GM19035 (cell line): Measurements from ENCODE around the gene RINL.

Experiments used
- ATAC-seq: cut with Tn5 transposase; IDR thresholded peaks from one replicate; pipeline ENCODE4 v1.9.1; 2021; ENCODE audit not compliant: unreplicated experiment

Gene RINL

DNA sequence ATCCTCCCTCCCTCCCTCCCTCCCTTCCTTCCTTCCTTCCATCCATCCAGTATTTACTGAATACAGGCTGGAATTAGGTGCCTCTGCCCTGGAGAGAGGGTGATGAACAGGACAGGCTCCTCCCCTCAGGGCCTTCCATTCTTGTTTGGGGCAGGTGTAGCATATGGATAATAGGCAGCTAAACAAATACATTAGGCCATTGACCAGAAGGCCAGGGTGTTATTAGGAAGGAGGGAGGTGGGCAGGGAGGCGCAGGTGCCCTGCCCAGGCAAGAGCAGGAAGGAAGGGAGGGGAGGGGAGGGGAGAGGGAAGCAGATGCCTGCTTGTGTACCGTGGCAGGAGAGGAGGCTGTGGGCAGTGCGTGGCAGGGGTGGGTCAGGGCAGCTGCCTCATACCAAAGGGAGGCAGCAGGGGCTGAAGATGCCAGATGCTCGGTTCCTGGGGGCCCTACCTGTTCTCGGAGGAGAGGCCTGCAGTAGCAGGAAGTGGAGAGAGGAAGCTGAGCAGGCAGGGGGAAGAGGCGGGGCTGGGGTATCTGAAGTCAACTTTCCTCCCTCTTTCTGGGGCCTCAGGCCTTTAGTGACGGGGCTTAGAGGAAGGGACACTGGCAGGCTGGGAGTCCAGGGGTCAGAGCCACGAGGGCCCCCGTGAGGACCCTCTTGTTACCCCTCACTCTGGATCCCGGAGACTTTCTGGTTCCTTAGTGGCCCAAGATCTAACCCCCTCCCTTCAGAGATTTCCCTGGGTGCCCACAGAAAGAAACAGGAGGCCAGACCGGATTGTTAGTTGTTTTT is at the start of gene RINL:
RINL (minus strand) TSS at position 495 of the 794 bp plus-strand sequence. CDS start 1,533 bp downstream, outside the sequence.
- no peak for ATAC-seq

DNA sequence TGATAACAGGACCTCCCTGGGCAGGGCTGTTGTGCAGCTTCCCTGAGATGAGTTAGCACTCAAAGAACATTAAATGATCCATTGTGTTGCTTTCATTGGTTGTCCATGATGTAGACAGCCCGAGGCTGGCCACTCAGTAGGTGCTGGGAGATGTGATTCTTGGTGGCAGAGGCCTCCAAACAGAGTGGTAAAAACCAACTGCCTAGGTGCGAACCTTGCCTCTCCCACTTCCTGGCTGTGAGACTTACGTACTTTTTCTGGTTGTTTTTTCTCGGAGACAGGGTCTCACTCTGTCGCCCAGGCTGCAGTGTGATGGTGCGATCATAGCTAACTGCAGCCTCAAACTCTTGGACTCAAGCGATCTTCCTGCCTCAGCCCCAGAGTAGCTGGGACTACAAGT is 46.3 kb upstream of the RINL start:
- ATAC-seq, result no peak

DNA sequence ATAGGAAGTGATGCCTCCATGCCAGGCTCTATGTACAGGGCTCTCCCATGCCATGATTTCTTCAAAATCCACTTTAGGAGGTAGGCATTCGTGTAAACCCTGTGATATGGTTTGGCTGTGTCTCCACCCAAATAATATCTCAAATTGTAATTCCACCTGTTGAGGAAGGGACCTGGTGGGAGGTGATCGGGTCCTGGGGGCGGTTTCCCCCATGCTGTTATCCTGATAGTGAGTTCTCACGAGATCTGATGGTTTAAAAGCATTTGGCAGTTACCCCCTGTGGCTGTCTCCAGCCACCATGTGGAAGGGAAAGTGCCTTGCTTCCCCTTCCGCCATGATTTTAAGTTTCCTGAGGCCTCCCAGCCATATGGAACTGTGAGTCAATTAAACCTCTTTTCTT is 44.4 kb upstream of the RINL start:
- no peak for ATAC-seq

DNA sequence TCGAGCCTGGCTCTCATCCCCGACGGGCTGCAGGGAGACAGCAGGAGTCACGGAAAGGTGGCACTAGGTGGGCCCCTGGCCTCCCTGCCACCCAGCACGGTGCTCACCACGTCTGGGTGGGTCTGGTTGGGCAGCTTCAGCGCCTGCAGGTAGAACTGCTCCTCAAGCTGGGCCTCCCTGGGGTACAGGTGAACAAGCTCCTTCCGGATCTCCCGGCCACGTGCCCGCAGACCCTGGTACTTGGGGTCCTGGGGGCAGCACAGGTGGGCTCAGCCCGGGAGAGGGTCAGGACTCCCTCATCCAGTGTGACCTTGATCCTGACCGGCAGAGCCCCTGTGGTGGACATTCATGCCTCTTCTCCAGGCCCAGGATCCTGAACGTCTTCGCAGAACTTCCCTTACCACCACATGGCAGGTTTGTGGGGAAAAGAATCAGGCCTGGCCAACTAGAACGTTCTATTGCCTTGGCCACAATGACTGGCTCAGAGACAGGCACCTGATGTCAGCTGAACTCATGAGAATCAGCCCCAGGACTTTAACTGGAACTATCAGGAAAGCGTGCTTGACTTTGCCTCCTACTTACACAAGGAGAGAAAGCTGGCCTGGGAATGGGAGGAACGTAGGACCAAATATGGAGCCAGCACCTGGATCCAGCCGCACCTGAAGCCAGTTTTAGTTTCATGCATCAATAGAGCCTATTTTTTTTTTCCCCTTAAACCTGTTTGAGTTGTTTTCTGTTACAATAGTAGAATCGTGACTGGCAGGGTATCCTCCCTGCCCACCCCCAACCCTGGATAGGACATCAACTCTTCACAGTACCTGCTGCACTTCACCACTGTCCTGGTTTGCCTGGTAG is 43.6 kb upstream of the RINL start:
- ATAC-seq, result no peak

- no peak for ATAC-seq
These were observed 42.7 kb upstream of the RINL start for GRCh38 chr19:38920602-38921419.

DNA sequence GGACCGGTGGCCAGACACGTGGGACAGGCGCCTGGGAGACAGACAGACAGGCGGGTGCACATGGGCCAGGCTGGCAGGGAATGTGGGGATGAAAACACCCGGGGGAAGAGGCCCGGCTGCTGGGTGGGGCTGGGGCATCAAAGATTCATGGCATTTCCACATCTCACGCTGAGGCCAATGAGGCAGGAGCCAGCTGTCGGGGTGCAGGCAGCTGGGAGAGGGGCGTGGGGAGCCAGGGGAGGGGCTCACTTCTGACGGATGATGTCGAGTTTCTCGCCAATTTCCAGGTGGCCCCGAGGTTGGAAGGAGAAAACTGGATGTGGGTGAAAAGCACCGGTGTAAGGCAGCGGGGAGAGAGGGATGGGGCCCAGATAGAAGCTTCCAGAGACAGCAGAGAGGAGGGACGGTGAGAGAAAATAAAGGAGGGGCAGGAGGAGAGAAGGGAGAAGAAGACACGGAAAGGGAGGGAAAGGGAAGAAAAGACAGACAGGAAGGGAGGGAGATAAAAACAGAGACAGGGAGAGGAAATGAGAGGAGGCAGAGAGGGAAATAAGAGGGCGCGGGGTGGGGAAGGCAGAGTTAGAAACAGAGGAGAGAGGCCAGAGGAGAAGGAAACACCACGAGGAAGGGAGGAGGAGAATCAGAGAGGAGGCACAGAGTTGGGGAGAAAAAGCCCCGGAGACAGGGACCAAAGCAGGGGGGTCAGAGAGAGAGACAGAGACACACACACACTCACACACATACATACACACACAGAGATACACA is 41.9 kb upstream of the RINL start:
- ATAC-seq, result no peak

- no peak for ATAC-seq
These were observed 40.5 kb upstream of the RINL start for GRCh38 chr19:38918526-38918925.

- no peak for ATAC-seq
These were observed 39.9 kb upstream of the RINL start for GRCh38 chr19:38917921-38918491.

GRCh38 chr19:38917516-38917915 is 39.4 kb upstream of the RINL start:
- no peak for ATAC-seq

DNA sequence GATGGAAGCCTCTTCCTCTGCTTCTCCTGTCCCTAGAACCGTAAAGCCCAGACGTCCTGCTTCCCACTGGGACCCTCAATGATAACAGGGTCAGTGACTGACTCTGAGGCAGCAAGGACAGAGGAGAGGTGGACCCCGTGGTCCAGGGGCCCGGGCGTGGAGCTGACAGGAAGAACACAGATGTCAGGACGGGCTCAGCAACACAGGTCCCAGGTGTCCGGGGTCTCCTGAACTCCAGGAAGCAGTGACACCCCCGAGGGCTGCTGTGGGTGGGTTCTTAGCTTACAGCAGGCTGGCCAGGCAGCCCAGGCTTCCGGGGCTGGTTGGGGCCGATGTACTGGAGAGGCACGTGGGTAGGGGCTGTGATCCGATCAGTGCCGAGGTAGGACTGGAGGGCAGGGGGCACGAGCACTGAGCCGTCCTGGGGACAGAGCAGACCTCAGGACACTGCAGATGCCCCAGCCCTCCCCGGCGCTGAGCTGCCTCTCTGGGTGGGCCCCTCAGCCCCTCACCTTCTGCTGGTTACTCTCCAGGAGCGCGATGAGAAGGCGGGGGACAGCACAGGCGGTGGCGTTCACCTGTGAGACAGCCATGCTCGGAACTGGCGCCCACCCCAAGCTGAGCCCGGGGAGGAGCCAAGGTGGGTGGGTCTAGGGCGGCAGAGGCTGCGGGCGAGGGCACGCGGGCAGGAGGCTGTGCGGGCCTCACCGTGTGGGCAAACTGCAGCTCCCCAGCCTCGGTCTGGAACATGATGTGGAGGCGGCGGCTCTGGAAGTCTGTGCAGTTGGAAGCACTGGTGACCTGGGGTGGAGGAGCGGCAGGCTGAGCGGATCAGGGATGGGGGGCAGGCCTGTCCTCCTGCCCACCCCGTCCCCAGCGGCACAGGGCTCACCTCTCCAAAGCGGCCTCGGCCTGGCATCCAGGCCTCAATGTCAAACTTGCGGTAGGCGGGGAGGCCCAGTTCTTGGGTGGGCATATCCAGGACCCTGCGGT is 37.5 kb upstream of the RINL start:
- ATAC-seq, result no peak

DNA sequence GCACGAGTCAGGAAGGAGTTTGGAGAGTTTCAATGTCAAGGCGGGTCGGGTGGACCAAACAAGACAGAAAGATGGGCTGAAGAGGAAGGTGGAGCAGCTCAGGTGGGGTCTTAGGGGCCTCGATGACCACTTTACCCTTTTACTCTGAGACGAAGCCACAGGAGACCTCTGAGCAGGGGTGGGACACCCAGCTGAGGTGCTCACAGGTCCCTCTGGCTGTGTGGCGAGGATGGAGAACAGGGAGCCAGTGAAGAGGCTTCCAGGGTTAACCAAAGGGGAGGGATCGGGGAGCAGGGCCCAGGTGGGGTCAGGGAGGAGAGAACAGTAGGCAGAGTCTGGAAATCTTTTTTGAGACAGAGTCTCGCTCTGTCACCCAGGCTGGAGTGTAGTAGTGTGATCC is 35.9 kb upstream of the RINL start:
- ATAC-seq, result no peak

DNA sequence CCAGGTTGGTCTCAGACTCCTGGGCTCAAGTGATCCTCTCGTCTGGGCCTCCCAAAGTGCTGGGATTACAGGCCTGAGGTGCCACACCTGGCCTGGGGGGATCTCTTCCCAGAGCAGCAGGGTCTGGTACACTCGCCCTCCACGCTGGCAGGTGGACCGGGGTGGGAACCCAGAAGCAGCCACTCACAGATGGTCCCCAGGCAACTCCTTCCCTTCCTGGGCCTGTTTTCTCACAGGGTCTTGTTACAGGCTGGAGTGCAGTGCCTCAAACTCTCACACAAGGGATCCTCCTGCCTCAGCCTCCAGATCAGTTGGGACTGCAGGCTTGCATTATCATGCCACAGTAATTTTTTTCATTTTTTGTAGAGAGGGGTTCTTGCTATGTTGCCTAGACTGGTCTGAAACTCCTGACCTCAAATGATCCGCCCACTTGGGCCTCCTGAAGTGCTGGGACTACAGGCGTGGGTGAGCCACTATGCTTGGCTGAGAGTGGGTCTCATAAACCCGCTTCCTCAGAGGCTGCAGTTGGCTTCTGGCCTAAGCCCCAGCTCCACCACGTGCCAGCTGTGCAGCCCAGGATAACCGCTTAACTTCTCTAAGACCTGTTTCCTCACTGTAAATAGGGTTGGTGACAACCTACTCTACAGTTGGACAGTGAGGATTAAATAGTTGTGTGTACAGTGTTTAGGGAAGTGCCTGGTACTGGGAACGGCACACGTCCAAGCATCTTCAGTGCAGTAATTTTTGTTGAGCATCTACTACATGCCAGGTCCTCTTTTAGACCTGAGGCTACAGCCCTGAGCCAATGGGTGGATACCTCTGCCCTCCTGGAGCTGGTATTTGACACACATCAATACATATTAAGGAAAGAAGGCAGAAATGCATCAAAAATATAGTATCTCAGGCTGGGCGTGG is 34.8 kb upstream of the RINL start:
- ATAC-seq, result no peak

GRCh38 chr19:38911388-38912001 is 33.4 kb upstream of the RINL start:
- no peak for ATAC-seq

DNA sequence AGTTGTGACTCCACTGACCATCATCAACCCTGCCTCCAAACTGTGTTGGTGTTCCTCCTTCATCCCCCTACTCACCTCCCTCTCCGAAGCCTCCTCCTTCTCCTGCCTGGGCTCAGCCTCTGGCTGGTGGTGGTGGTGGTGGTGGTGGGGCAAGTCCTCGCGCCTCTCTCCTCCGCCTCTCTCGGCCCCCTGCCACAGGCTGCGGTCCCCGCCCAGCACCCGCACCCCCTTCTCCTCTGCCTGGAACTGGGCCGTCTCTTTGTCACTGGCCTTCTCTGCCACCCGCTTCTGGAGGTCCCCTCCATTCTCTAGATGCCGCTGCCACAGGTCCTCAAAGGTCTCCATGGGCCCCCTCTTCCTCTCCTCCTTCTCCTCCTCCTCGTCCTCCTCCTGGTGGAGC is 32.4 kb upstream of the RINL start:
- no peak for ATAC-seq

DNA sequence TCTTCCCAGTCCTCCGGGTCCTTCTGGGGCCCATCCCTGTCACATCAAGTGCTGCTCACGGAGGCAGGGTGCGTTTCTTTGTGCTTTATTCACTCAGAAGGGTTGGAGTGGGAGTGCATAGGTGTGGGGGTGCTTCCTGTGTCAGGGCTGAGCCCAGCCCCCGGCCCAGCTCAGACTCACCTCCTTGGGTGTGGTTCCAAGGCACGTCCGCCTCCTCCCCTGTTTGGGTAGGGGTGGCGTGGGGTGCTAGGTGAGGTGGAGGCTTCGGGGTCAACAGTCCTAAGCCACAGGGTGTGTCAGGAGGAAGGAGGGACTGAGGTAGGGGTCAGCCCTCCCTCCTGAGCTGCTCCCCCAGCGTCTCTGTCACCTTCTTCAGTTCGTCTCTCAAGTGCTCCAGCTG is 30.8 kb upstream of the RINL start:
- ATAC-seq, result no peak

GRCh38 chr19:38907670-38908069 is 29.6 kb upstream of the RINL start:
- no peak for ATAC-seq

DNA sequence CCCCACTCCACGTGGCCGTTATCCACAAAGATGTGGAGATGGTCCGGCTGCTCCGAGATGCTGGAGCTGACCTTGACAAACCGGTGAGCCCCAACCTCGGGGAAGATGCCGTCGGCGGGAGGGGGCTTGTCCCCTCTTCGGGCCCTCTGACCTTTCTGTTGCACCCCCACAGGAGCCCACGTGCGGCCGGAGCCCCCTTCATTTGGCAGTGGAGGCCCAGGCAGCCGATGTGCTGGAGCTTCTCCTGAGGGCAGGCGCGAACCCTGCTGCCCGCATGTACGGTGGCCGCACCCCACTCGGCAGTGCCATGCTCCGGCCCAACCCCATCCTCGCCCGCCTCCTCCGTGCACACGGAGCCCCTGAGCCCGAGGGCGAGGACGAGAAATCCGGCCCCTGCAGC is 29.2 kb upstream of the RINL start:
- ATAC-seq, result no peak

DNA sequence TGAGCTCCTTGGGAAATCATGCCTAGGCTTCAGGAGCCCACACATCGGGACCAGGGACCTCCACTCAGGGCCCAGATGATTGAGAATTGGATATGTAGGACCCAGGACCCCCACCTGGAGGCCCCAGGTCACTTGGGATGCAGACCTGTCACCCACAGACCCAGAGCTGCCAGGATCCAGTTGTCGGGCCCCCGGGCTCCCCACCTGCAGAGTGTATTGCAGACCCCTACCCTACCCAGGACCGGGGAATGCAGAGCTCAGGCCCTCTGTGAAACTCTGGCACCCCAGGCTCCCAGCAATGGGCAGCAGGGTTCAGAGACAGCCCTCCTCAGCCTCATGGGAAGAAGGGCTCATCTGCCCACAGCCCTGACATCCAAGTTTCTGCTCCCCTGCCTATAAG is 27.5 kb upstream of the RINL start:
- no peak for ATAC-seq
